Activated CD4-positive, alpha-beta T cell treated with anti-CD3 and anti-CD28 coated beads, Interleukin-2, Interleukin-6, amounts not matched to agents 100 ng/mL and 50 ng/mL, durations not matched to agents 16 hours and 8 hours (primary cell): ENCODE measurements around the gene NGDN.

Experiments used
- DNase-seq: peaks from one replicate; pipeline ENCODE4 v3.0.0-alpha.2; 2020

The NGDN gene

GRCh38 chr14:23523229-23524016 is 53.9 kb downstream of the NGDN start:
- no peak for DNase-seq

- no peak for DNase-seq
Measured at GRCh38 chr14:23524954-23525353, 55.5 kb downstream of the NGDN start.

- no peak for DNase-seq
Measured at GRCh38 chr14:23525611-23526010, 56.1 kb downstream of the NGDN start.
